Prostate gland (tissue), 2 donors: ENCODE measurements around the gene TNFRSF12A.

ENCODE experiments used
- POLR2A ChIP-seq: fragments of 450-650 bp; IDR thresholded peaks from one replicate; pipeline ENCODE4 v1.6.1; 2016; ENCODE audit warnings: antibody characterized with exemption, mild to moderate bottlenecking
- TF ChIP-seq, protein P1 (sequence below), 4 experiments: fragments of 200-600 bp in 2 of 4; fragments of 450-650 bp in 2 of 4; sonication (generic) in 2 of 4; IDR thresholded peaks; 1 replicate in 3 of 4; 2 replicates in 1 of 4; pipeline ENCODE4 v1.5.1; 2016 to 2019; ENCODE audit warnings: antibody characterized with exemption in 4 of 4, mild to moderate bottlenecking in 2 of 4, moderate library complexity in 2 of 4

DNA sequence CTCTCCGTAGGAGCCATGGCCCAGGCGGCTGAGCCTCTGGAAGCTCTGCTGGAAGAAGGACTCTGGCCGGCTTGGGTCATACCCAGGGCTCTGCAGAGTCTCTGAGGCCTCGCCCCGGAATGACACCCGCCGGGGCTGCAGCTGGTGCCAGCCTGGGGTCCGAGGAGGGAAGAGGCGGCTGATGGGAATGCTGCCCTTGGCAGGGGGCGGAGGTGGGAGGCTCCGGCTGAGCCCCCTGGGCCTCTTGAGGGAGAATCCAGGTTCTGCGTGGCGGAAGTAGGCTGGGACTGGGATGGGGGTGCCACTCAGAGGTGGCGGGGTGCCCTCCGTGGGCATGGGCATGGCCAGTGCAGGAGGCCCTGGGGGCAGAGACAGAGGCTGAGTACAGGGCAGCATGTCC lies 43.5 kb upstream of the TNFRSF12A start:
- no peak for TF ChIP-seq POLR2A
- TF ChIP-seq, protein P1, sequence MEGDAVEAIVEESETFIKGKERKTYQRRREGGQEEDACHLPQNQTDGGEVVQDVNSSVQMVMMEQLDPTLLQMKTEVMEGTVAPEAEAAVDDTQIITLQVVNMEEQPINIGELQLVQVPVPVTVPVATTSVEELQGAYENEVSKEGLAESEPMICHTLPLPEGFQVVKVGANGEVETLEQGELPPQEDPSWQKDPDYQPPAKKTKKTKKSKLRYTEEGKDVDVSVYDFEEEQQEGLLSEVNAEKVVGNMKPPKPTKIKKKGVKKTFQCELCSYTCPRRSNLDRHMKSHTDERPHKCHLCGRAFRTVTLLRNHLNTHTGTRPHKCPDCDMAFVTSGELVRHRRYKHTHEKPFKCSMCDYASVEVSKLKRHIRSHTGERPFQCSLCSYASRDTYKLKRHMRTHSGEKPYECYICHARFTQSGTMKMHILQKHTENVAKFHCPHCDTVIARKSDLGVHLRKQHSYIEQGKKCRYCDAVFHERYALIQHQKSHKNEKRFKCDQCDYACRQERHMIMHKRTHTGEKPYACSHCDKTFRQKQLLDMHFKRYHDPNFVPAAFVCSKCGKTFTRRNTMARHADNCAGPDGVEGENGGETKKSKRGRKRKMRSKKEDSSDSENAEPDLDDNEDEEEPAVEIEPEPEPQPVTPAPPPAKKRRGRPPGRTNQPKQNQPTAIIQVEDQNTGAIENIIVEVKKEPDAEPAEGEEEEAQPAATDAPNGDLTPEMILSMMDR (IDR thresholded peaks at IDR 0.05): no peak
